ENCODE results near the gene DNAJA4.

DNAJA4 gene

DNA sequence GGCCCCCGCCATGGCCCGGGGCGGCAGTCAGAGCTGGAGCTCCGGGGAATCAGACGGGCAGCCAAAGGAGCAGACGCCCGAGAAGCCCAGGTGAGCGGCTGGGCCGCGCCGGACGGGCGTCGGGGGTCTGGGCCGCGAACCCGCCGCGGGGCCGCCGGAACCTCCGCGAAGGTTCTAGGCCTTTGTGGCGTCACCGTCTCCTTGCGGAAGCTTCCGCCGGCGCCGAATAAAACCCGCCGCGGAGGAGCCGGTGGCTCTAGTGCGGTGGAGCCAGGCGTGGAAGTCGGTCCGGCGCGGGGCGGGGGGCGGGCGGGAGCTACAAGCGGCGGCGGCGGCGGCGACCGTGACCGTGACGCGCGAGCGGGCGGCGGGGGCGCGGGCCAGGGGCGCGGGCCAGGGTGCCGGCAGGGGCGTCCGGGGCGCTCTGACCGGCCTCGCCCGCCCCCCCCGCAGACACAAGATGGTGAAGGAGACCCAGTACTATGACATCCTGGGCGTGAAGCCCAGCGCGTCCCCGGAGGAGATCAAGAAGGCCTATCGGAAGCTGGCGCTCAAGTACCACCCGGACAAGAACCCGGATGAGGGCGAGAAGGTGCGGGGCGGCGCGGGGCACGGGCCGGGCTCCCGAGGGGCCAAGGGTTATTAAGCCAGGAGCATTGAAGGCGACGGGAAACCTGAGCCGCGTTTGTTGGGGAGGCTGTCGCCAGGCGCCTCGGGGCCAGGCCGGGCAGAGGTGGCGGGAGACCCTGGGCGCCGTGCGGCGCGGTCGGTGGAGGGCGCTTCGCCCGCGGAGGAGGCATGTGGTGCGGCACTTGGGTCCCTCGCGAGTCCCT lies at the start of gene DNAJA4:
TSS of gene DNAJA4 (plus strand) at position 259 of the 833 bp plus-strand sequence. CDS start at position 461, 202 bp downstream.
- Histone ChIP-seq H3K36me3 (ENCODE audit: control insufficient read depth, low read length) (no peaks in the 10 kb centered on the region), H3K27me3 (ENCODE audit: control insufficient read depth, low read length) (peaks cover 6% of the 10 kb centered on the region), H3K9me3 (ENCODE audit: control insufficient read depth, insufficient read depth, low read length) (no peaks in the 10 kb centered on the region), H4K20me1 (ENCODE audit: control insufficient read depth, insufficient read depth, low read depth, low read length) (no peaks in the 10 kb centered on the region), H3K79me2 (ENCODE audit: control insufficient read depth, low read length) (no peaks in the 10 kb centered on the region), H3K4me2 (ENCODE audit: low read length) (peak within 1 kb of the TSS; percentile 5; the same call in 1 of the 2 replicates), H3F3A (ENCODE audit: control insufficient read depth, insufficient read depth) (no peaks in the 10 kb centered on the region), H3K27ac (ENCODE audit: low read depth, low read length) (no peak within 1 kb of the TSS), H3K4me1 (ENCODE audit: control insufficient read depth, low read length) (no peaks in the 10 kb centered on the region), H3K9me2 (replicated peaks; ENCODE audit: control insufficient read depth, low read length) (no peaks in the 10 kb centered on the region), H3K4me3 (ENCODE audit: low read length) (peak within 1 kb of the TSS; percentile 8; the same call in 1 of the 2 replicates)
- TF ChIP-seq EZH2phosphoT487 (IDR thresholded peaks at IDR 0.05; ENCODE audit: borderline replicate concordance, low read length) = no peak
- TF ChIP-seq, protein P1, sequence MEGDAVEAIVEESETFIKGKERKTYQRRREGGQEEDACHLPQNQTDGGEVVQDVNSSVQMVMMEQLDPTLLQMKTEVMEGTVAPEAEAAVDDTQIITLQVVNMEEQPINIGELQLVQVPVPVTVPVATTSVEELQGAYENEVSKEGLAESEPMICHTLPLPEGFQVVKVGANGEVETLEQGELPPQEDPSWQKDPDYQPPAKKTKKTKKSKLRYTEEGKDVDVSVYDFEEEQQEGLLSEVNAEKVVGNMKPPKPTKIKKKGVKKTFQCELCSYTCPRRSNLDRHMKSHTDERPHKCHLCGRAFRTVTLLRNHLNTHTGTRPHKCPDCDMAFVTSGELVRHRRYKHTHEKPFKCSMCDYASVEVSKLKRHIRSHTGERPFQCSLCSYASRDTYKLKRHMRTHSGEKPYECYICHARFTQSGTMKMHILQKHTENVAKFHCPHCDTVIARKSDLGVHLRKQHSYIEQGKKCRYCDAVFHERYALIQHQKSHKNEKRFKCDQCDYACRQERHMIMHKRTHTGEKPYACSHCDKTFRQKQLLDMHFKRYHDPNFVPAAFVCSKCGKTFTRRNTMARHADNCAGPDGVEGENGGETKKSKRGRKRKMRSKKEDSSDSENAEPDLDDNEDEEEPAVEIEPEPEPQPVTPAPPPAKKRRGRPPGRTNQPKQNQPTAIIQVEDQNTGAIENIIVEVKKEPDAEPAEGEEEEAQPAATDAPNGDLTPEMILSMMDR (IDR thresholded peaks at IDR 0.05; ENCODE audit: low read depth, low read length, poor library complexity, severe bottlenecking) = no peak

DNA sequence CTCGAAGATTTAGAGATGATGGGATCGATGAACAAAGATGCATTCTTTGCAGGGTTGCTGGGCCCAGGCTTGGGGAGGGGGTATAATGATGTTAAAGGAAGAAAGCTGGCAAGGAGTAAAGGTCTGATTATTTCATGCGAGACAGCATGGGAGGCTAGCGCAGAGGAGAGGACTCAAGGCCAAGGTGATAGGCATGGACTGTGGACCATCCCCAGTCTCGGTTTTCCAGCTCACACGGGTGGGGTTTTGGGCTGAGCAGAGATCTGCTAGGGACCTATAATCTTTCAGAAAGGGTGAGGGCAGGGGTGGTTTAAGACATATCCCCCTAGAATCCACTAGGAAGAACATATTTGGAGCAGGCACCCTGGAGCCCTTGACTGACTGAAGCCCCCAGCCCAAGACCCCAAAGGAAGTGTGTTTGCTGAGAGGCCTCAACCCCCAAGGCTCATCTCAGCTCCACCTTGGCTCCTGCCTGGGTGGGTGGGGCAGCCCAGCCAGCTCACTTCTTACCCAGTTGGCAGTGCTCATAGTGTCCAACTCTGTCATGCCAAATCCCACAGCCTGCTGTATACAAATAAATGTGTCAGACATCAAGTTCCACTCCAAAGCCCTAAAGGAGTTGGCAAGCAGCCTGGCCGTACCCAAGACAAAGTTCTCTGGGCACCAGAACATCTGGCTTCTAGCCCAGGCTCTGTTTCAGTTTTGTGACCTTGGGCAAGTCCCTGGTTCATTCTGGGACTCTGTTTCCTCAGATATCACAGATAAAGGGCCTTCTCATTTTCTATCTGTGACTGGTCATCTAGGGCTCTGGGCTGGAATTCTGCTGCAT lies 47.9 kb upstream of the DNAJA4 start:
- Histone ChIP-seq H3K9me3 (ENCODE audit: control insufficient read depth, insufficient read depth, low read length) (no peaks in the 10 kb centered on the region), H3K4me2 (ENCODE audit: low read length) (no peak overlapping the region), H3K4me1 (ENCODE audit: control insufficient read depth, low read length) (no peaks in the 10 kb centered on the region), H3F3A (ENCODE audit: control insufficient read depth, insufficient read depth) (no peaks in the 10 kb centered on the region), H4K20me1 (ENCODE audit: control insufficient read depth, insufficient read depth, low read depth, low read length) (no peaks in the 10 kb centered on the region), H3K79me2 (ENCODE audit: control insufficient read depth, low read length) (no peaks in the 10 kb centered on the region), H3K9me2 (replicated peaks; ENCODE audit: control insufficient read depth, low read length) (no peaks in the 10 kb centered on the region), H3K27ac (ENCODE audit: low read depth, low read length) (no peak overlapping the region), H3K4me3 (ENCODE audit: low read length) (no peak overlapping the region), H3K27me3 (ENCODE audit: control insufficient read depth, low read length) (peaks cover 4% of the 10 kb centered on the region; the same call in 1 of the 2 replicates), H3K36me3 (ENCODE audit: control insufficient read depth, low read length) (no peaks in the 10 kb centered on the region)
- no peak for TF ChIP-seq EZH2phosphoT487 (IDR thresholded peaks at IDR 0.05; ENCODE audit: borderline replicate concordance, low read length)
- TF ChIP-seq, protein P1 (IDR thresholded peaks at IDR 0.05; ENCODE audit: low read depth, low read length, poor library complexity, severe bottlenecking) = no peak

DNA sequence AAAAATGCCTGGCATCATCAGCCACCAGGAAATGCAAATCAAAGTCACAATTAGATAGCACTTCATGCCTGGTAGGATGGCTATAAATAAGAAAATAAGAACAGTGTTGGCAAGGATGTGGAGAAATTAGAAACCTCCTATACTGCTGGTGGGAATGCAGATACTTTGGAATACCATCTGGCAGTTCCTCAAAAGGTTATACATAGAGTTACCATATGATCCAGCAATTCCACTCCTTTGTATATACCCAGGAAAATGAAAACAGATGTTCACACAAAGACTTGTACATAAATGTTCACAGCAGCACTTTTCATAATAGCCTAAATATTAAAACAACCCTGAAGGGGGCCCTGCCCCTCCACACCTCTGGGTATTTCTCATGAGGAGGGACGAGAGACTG lies 43.6 kb upstream of the DNAJA4 start:
- no peak for TF ChIP-seq EZH2phosphoT487 (IDR thresholded peaks at IDR 0.05; ENCODE audit: borderline replicate concordance, low read length)
- TF ChIP-seq, protein P1 (IDR thresholded peaks at IDR 0.05; ENCODE audit: low read depth, low read length, poor library complexity, severe bottlenecking) = no peak
- Histone ChIP-seq H3K4me2 (ENCODE audit: low read length) (no peak overlapping the region), H3K27ac (ENCODE audit: low read depth, low read length) (no peak overlapping the region)

More for the DNA sequence above, 43.6 kb upstream of the DNAJA4 start:
- no peaks in the 10 kb centered on the region for H3K36me3 ChIP-seq (ENCODE audit: control insufficient read depth, low read length)
- no peaks in the 10 kb centered on the region for H3K4me1 ChIP-seq (ENCODE audit: control insufficient read depth, low read length)
- no peaks in the 10 kb centered on the region for H4K20me1 ChIP-seq (ENCODE audit: control insufficient read depth, insufficient read depth, low read depth, low read length)
- H3F3A ChIP-seq (ENCODE audit: control insufficient read depth, insufficient read depth) = no peaks in the 10 kb centered on the region
- no peaks in the 10 kb centered on the region for H3K9me2 ChIP-seq (replicated peaks; ENCODE audit: control insufficient read depth, low read length)
- no peak overlapping the region for H3K4me3 ChIP-seq (ENCODE audit: low read length)
- no peaks in the 10 kb centered on the region for H3K79me2 ChIP-seq (ENCODE audit: control insufficient read depth, low read length)
- H3K9me3 ChIP-seq (ENCODE audit: control insufficient read depth, insufficient read depth, low read length) = no peaks in the 10 kb centered on the region
- H3K27me3 ChIP-seq (ENCODE audit: control insufficient read depth, low read length) = peaks cover 3% of the 10 kb centered on the region; the same call in 1 of the 2 replicates
